ENCODE data around the gene USHBP1. TPM values are rescaled to one million over a fixed set of nuclear protein-coding genes. Genes with fewer than 3 reads are reported as not detected.

Gene USHBP1
- total RNA-seq, 1 experiment from 2014 or later: 6.4 TPM

- Mint-ChIP-seq H3K4me1 (peaks cover 29 to 39% of the 10 kb centered on the region in 2 experiments), H3K27ac (peak overlapping the region in 1 of 3 experiments; percentile 26; a peak in 1 of 7 replicates), H3K4me3 (peak overlapping the region; percentile 75 to 97), H3K27me3 (ENCODE audit: low read depth) (no peaks in the 10 kb centered on the region; the same call in 1 of the 2 replicates), H3K9me3 (no peaks in the 10 kb centered on the region), H3K36me3 (ENCODE audit: insufficient read depth in 1 of 3, low read depth in 3 of 3) (peaks cover 6 to 10% (median 7%) of the 10 kb centered on the region in 3 experiments; a peak in 5 of 7 replicates)
- H3K14ac ChIP-seq (ENCODE audit: insufficient read depth, low read length): no peak overlapping the region
- no peak overlapping the region for H2AFZ ChIP-seq (ENCODE audit: low read length)
- no peak overlapping the region for H4K91ac ChIP-seq (ENCODE audit: insufficient read length, low read depth, low read length)
- H3K79me2 ChIP-seq (ENCODE audit: insufficient read depth, low read length): peaks cover 7% of the 10 kb centered on the region; the same call in 1 of the 2 replicates
- no peak overlapping the region for H3K27ac ChIP-seq (ENCODE audit: insufficient read length, low read depth, low read length)
- H2BK120ac ChIP-seq (ENCODE audit: low read depth, low read length, poor library complexity, severe bottlenecking): no peak overlapping the region
- H3K27me3 ChIP-seq (ENCODE audit: insufficient read depth, low read length): no peaks in the 10 kb centered on the region
- no peak overlapping the region for H4K5ac ChIP-seq (ENCODE audit: insufficient read length, low read depth, low read length)
- no peaks in the 10 kb centered on the region for H3K9me3 ChIP-seq (ENCODE audit: control insufficient read depth, low read depth, low read length)
- no peak overlapping the region for H3K4ac ChIP-seq (ENCODE audit: low read depth, low read length)
- H3K79me1 ChIP-seq (ENCODE audit: insufficient read depth, low read depth, low read length, poor library complexity, severe bottlenecking): peaks cover 6% of the 10 kb centered on the region
- no peak overlapping the region for H3K4me2 ChIP-seq (ENCODE audit: insufficient read depth, insufficient read length, low read length)
- H4K8ac ChIP-seq (replicated peaks; ENCODE audit: insufficient read length, low read depth, low read length): no peak overlapping the region
- no peak overlapping the region for H2AK5ac ChIP-seq (ENCODE audit: insufficient read length, low read length)
- no peak overlapping the region for H2BK5ac ChIP-seq (ENCODE audit: insufficient read length, low read length)
- no peak overlapping the region for H2BK15ac ChIP-seq (ENCODE audit: low read depth, low read length)
- no peaks in the 10 kb centered on the region for H4K20me1 ChIP-seq (ENCODE audit: control insufficient read depth, insufficient read depth, insufficient read length)
- peaks cover 3% of the 10 kb centered on the region; the same call in 1 of the 2 replicates for H3K4me1 ChIP-seq (ENCODE audit: insufficient read depth, low read length)
- H3K56ac ChIP-seq (ENCODE audit: insufficient read length, low read depth, low read length): no peak overlapping the region
- H3K23ac ChIP-seq (ENCODE audit: insufficient read length, low read depth, low read length): no peak overlapping the region
- TF ChIP-seq, protein P1, sequence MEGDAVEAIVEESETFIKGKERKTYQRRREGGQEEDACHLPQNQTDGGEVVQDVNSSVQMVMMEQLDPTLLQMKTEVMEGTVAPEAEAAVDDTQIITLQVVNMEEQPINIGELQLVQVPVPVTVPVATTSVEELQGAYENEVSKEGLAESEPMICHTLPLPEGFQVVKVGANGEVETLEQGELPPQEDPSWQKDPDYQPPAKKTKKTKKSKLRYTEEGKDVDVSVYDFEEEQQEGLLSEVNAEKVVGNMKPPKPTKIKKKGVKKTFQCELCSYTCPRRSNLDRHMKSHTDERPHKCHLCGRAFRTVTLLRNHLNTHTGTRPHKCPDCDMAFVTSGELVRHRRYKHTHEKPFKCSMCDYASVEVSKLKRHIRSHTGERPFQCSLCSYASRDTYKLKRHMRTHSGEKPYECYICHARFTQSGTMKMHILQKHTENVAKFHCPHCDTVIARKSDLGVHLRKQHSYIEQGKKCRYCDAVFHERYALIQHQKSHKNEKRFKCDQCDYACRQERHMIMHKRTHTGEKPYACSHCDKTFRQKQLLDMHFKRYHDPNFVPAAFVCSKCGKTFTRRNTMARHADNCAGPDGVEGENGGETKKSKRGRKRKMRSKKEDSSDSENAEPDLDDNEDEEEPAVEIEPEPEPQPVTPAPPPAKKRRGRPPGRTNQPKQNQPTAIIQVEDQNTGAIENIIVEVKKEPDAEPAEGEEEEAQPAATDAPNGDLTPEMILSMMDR (conservative IDR thresholded peaks at IDR 0.05): no peak
- no CpG with 5 or more reads among the region's 8 CpGs for WGBS (ENCODE audit: extremely low coverage, insufficient read length, low lambda C conversion rate)
- H3T11ph ChIP-seq (ENCODE audit: low read length): no peak overlapping the region
- no peak overlapping the region for H3K18ac ChIP-seq (ENCODE audit: insufficient read length, low read depth, low read length)
- H2BK12ac ChIP-seq (ENCODE audit: insufficient read length, low read depth, low read length): no peak overlapping the region
- H3K23me2 ChIP-seq (ENCODE audit: insufficient read length, low read depth, low read length, poor library complexity, severe bottlenecking): peaks cover 11% of the 10 kb centered on the region
- DNase-seq: no peak
- no peak overlapping the region for H3K9ac ChIP-seq (ENCODE audit: extremely low read depth, insufficient read length, low read length)
- no peak overlapping the region for H2BK20ac ChIP-seq (ENCODE audit: low read depth, low read length, poor library complexity, severe bottlenecking)
These were observed 43.4 kb upstream of the USHBP1 start for GRCh38 chr19:17307876-17308377.

Data from H9 (cell line).